NCI-H1092 (cell line): ENCODE data around the gene GPA33.

Experiments used
- DNase-seq: peaks from one replicate; lab custom pipeline; 2025; lab: John Stamatoyannopoulos, UW

Gene GPA33

GRCh38 chr1:167090314-167090942 lies at the start of gene GPA33:
Gene GPA33 (minus strand): TSS chr1:167090377. CDS start chr1:167090287, 90 bp downstream.
- no peak for DNase-seq

- DNase-seq, result no peak
Observed at GRCh38 chr1:167138703-167139102, 48.5 kb upstream of the GPA33 start.

- no peak for DNase-seq
Observed at GRCh38 chr1:167137793-167138510, 47.8 kb upstream of the GPA33 start.

GRCh38 chr1:167137332-167137781 lies 47.2 kb upstream of the GPA33 start:
- DNase-seq, result no peak

- DNase-seq, result no peak
Observed at GRCh38 chr1:167136806-167137205, 46.6 kb upstream of the GPA33 start.

GRCh38 chr1:167136191-167136614 lies 46.0 kb upstream of the GPA33 start:
- DNase-seq, result no peak

GRCh38 chr1:167135281-167135840 lies 45.2 kb upstream of the GPA33 start:
- no peak for DNase-seq

GRCh38 chr1:167132301-167133010 lies 42.3 kb upstream of the GPA33 start:
- no peak for DNase-seq

GRCh38 chr1:167130829-167131510 lies 40.8 kb upstream of the GPA33 start:
- no peak for DNase-seq

- no peak for DNase-seq
Observed at GRCh38 chr1:167128261-167129227, 38.4 kb upstream of the GPA33 start.

- DNase-seq, result no peak
Observed at GRCh38 chr1:167127661-167128060, 37.5 kb upstream of the GPA33 start.

GRCh38 chr1:167127236-167127635 lies 37.1 kb upstream of the GPA33 start:
- no peak for DNase-seq

- DNase-seq, result no peak
Observed at GRCh38 chr1:167126811-167127210, 36.6 kb upstream of the GPA33 start.

- no peak for DNase-seq
Observed at GRCh38 chr1:167126317-167126716, 36.1 kb upstream of the GPA33 start.

GRCh38 chr1:167122568-167122967 lies 32.4 kb upstream of the GPA33 start:
- DNase-seq, result no peak

- DNase-seq, result no peak
Observed at GRCh38 chr1:167122121-167122480, 31.9 kb upstream of the GPA33 start.

- no peak for DNase-seq
Observed at GRCh38 chr1:167121375-167122120, 31.4 kb upstream of the GPA33 start.

- no peak for DNase-seq
Observed at GRCh38 chr1:167120899-167121298, 30.7 kb upstream of the GPA33 start.

- DNase-seq, result no peak
Observed at GRCh38 chr1:167119696-167120095, 29.5 kb upstream of the GPA33 start.

GRCh38 chr1:167118188-167118587 lies 28.0 kb upstream of the GPA33 start:
- DNase-seq, result no peak
